Choroid plexus epithelial cell (primary cell): ENCODE results near the gene FLT1.
A peak's percentile ranks its signal among the peaks of the same experiment; 100 is the strongest.

Source experiments
- DNase-seq: peaks from one replicate; pipeline ENCODE4 v3.0.0-alpha.2; 2010; ENCODE audit warnings: low read depth
- H3K4me3 ChIP-seq: 2 replicates; pipeline ENCODE4 v1.5.1; 2011; ENCODE audit warnings: low read depth, mild to moderate bottlenecking, control low read depth, low read length, moderate library complexity
- CTCF ChIP-seq: conservative IDR thresholded peaks from 2 replicates; pipeline ENCODE4 v1.5.1; 2011; ENCODE audit warnings: low read depth, mild to moderate bottlenecking, control low read depth, inconsistent platforms, low read length, moderate library complexity

The FLT1 gene

DNA sequence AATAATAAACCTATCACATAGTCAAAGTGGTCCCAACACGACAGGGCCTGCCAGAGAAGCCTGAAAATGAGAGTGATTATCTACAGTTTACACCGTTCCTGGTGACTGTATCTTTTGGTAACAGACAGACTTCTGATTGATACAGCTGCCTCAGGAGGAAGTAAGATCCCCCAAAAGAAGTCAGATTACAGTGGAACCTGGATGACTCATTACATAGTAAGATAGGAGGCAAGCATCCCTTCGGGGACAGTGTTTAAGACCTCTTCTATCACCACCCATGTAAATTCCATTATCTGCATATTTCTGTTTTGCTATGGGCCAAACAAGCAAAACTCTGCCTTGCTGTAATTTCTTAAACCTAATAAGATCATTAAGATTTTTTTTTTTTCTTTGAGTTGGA is 44.0 kb upstream of the FLT1 start:
- DNase-seq: no peak
- no peak overlapping the region for H3K4me3 ChIP-seq
- TF ChIP-seq CTCF: no peak

DNA sequence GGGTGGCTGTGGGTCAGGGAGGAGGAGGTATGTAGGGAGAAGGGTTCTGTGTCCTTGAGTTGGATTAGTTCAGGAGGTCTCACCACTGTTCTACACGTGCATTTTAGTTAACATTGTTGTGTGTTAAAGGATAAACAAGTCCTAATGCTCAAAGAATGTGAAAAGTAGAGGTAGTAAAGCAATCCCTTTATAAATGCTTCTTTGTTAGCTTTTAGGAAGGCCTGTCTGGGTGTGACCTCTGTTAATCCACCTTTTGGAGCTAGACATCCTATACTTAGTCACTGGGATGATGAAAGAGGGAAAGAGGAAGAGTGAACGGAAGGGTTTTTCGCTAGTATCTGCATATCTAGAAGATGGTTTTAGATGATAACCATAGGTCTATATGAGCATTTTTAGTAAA is 42.2 kb upstream of the FLT1 start:
- H3K4me3 ChIP-seq: no peak overlapping the region
- TF ChIP-seq CTCF: no peak
- no peak for DNase-seq

DNA sequence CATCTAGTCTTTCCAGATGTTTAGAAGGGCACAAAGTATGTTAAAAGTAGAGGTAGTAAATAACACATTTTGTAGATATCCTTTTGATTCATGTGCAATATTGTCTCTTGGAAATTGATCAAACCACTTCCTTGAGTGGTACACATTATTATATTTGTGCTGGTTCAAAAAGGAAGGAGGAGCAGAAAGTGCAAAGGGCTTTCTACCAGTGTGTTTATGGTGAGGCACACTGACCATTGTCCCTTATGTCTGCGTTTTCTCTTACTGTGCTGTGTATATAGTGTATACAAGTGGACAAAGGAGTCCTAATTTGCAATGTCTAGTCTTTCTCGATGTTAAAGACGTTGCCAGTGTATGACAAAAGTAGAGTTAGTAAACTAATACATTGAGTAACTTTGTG is 41.4 kb upstream of the FLT1 start:
- H3K4me3 ChIP-seq: no peak overlapping the region
- no peak for DNase-seq
- TF ChIP-seq CTCF: no peak

DNA sequence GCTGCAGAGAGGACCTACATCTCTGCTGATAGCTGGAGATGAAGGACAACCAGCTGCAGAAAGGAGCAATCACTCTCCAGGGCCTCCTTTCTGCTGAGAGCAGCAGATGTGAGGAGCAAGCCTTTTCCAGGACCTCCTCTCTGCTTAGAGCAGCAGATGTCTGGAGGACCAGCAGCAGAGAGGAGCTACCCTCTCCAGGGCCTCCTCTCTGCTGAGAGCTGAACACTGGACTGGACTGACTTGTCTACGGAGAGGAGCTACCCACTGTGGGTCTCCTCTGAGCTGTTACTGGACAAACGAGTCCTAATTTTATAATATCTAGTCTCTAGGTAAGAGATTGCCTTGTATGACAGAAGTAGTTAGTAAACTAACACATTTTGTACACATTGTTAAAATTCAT is 40.8 kb upstream of the FLT1 start:
- TF ChIP-seq CTCF: no peak
- no peak overlapping the region for H3K4me3 ChIP-seq
- no peak for DNase-seq

GRCh38 chr13:28534801-28535200 is 39.9 kb upstream of the FLT1 start:
- no peak for TF ChIP-seq CTCF
- no peak for DNase-seq
- H3K4me3 ChIP-seq: no peak overlapping the region

DNA sequence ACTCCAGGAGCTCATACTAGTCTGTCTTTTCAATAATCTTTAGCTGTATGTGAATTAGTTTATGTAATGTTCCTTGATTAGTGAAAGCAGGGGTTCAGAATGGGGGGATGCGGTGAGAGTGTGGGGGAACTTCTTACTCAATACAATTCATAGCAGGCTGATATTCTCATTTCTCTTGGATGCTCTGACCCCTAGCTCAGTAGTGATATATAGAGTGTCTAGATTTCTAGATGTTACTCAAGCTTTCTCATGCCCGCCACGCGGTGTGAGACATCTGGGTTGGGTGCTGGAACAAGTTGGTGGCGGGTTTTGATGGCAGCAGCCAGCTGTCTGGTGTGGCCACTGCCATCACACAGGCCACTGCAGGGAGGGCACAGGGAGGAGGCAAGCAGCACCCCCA is 39.3 kb upstream of the FLT1 start:
- no peak overlapping the region for H3K4me3 ChIP-seq
- no peak for DNase-seq
- TF ChIP-seq CTCF: no peak

- TF ChIP-seq CTCF: no peak
These were observed 38.7 kb upstream of the FLT1 start for GRCh38 chr13:28533441-28534166.

More at GRCh38 chr13:28533441-28534166, 38.7 kb upstream of the FLT1 start:
- DNase-seq: peak; percentile 6
- no peak overlapping the region for H3K4me3 ChIP-seq
